ENCODE data around the gene GRIN1. TPM values are rescaled to one million over a fixed set of nuclear protein-coding genes. Genes with fewer than 3 reads are reported as not detected.

GRIN1 gene
- total and polyA plus RNA-seq, 12 donors: not detected

GRCh38 chr9:137188490-137189296 is 49.7 kb downstream of the GRIN1 start, which contains the start of the genes ANAPC2 and SSNA1:
Gene ANAPC2, minus strand, starts transcription at chr9:137188560. Its CDS starts 28 bp downstream, at chr9:137188532.
Gene SSNA1, plus strand, starts transcription at chr9:137188676. Its CDS starts 51 bp downstream, at chr9:137188727.
- Histone ChIP-seq H3K27ac (peak within 1 kb of the TSS; percentile 94 to 100 (median 98)), H3K27me3 (no peaks in the 10 kb centered on the region), H3K36me3 (peaks cover 0 to 61% (median 25%) of the 10 kb centered on the region in 9 donors), H3K4me1 (peaks cover 28 to 62% (median 47%) of the 10 kb centered on the region in 9 donors), H3K4me3 (peak within 1 kb of the TSS; percentile 75 to 99 (median 98)), H3K9me3 (no peaks in the 10 kb centered on the region)
- 0% methylated on average over 94 to 98 of the region's 98 CpGs for WGBS, 2 donors
- DNase-seq: peak; percentile 90 to 96
- TF ChIP-seq CTCF (IDR thresholded peaks at IDR 0.05): peak in 6 of 9 donors; percentile 9 to 52 (median 39)
- ATAC-seq: peak; percentile 88 to 95 (median 91)
- intact Hi-C loops (cut with DNase I): loop anchor here (1.0 to 10.0 kb wide), 7 partner anchors 17 to 54 kb away; partner anchors contain the start of genes RNF208 (in 5 of the 10), CYSRT1 (in 2 of the 10), GRIN1 (in 2 of the 10) and NDOR1 (in 1 of the 10)

- Histone ChIP-seq H3K27ac (peak overlapping the region; percentile 94 to 100 (median 98)), H3K36me3 (peaks cover 0 to 57% (median 22%) of the 10 kb centered on the region in 9 donors), H3K4me3 (peak overlapping the region; percentile 75 to 99 (median 98)), H3K27me3 (no peaks in the 10 kb centered on the region), H3K9me3 (no peaks in the 10 kb centered on the region), H3K4me1 (peaks cover 28 to 71% (median 47%) of the 10 kb centered on the region in 9 donors)
- DNase-seq (no peak), ATAC-seq (peak in 3 of 8 donors; percentile 1 to 33 (median 1))
- no peak for TF ChIP-seq CTCF (IDR thresholded peaks at IDR 0.05)
- 24 to 30% methylated on average over 23 of the region's 23 CpGs for WGBS, 2 donors
- intact Hi-C loops (cut with DNase I): loop anchor here in 9 of 10 donors (2.0 to 10.0 kb wide), 5 partner anchors 33 to 55 kb away; partner anchors contain the start of genes RNF208 (in 5 of the 9), CYSRT1 (in 3 of the 9), GRIN1 (in 2 of the 9) and RNF224 (in 2 of the 9)
These were observed 50.6 kb downstream of the GRIN1 start for GRCh38 chr9:137189297-137190295.

- ATAC-seq (no peak), DNase-seq (no peak)
- WGBS, 2 donors: 64 to 73% methylated on average over 9 of the region's 9 CpGs
- intact Hi-C loops (cut with DNase I): loop anchor here in 1 of 10 donors (5.0 kb wide), 1 partner anchor 37 kb away; the partner anchor contains the start of genes CYSRT1 and RNF224
- Histone ChIP-seq H3K27me3 (no peaks in the 10 kb centered on the region), H3K36me3 (peaks cover 0 to 49% (median 21%) of the 10 kb centered on the region in 9 donors), H3K27ac (peak overlapping the region in 6 of 10 donors; percentile 15 to 100 (median 98)), H3K4me1 (peaks cover 33 to 79% (median 53%) of the 10 kb centered on the region in 9 donors), H3K4me3 (peak overlapping the region in 5 of 10 donors; percentile 75 to 98 (median 91)), H3K9me3 (no peaks in the 10 kb centered on the region)
- no peak for TF ChIP-seq CTCF (IDR thresholded peaks at IDR 0.05)
These were observed 51.4 kb downstream of the GRIN1 start for GRCh38 chr9:137190315-137190856.
